Measurements from ENCODE around the gene SERPINB6.
A peak's percentile ranks its signal among the peaks of the same experiment; 100 is the strongest.
"Not testable (repeated sequence)": the region's sequence is repeated elsewhere in the genome, so short reads cannot be mapped to it uniquely, and the experiment has no call there.

SERPINB6 gene

GRCh38 chr6:2998998-2999617 is 27.7 kb upstream of the SERPINB6 start:
- Histone ChIP-seq H3K4me1 (ENCODE audit: control insufficient read depth, insufficient read depth, low read length) (peaks cover 6% of the 10 kb centered on the region; the same call in 1 of the 2 replicates), H3K27ac (ENCODE audit: low read depth, low read length) (peak overlapping the region; percentile 43), H3K9me3 (ENCODE audit: control insufficient read depth, insufficient read depth, low read length) (no peaks in the 10 kb centered on the region), H3K4me3 (ENCODE audit: low read depth, low read length) (peak overlapping the region; percentile 64), H3K9ac (ENCODE audit: low read depth, low read length) (no peak overlapping the region), H3K36me3 (ENCODE audit: control insufficient read depth, insufficient read depth, low read length) (peaks cover 3% of the 10 kb centered on the region; the same call in 1 of the 2 replicates), H3K27me3 (ENCODE audit: control insufficient read depth, insufficient read depth, low read length) (no peaks in the 10 kb centered on the region)

GRCh38 chr6:2998249-2998997 is 27.1 kb upstream of the SERPINB6 start:
- not testable (repeated sequence) for H3K36me3 ChIP-seq (ENCODE audit: control insufficient read depth, insufficient read depth, low read length); H3K4me1 ChIP-seq (ENCODE audit: control insufficient read depth, insufficient read depth, low read length); H3K9me3 ChIP-seq (ENCODE audit: control insufficient read depth, insufficient read depth, low read length); H3K9ac ChIP-seq (ENCODE audit: low read depth, low read length); H3K27me3 ChIP-seq (ENCODE audit: control insufficient read depth, insufficient read depth, low read length)
- Histone ChIP-seq H3K4me3 (ENCODE audit: low read depth, low read length) (peak overlapping the region; percentile 64), H3K27ac (ENCODE audit: low read depth, low read length) (peak overlapping the region; percentile 42)

- Histone ChIP-seq H3K4me3 (ENCODE audit: low read depth, low read length) (no peak overlapping the region), H3K36me3 (ENCODE audit: control insufficient read depth, insufficient read depth, low read length) (no peaks in the 10 kb centered on the region), H3K4me1 (ENCODE audit: control insufficient read depth, insufficient read depth, low read length) (peaks cover 17% of the 10 kb centered on the region), H3K9me3 (ENCODE audit: control insufficient read depth, insufficient read depth, low read length) (no peaks in the 10 kb centered on the region), H3K27ac (ENCODE audit: low read depth, low read length) (no peak overlapping the region), H3K27me3 (ENCODE audit: control insufficient read depth, insufficient read depth, low read length) (no peaks in the 10 kb centered on the region), H3K9ac (ENCODE audit: low read depth, low read length) (no peak overlapping the region)
Measured at GRCh38 chr6:2993755-2994317, 22.5 kb upstream of the SERPINB6 start.

- H3K4me3 ChIP-seq (ENCODE audit: low read depth, low read length) = no peak overlapping the region
- H3K27ac ChIP-seq (ENCODE audit: low read depth, low read length) = no peak overlapping the region
- H3K36me3 ChIP-seq (ENCODE audit: control insufficient read depth, insufficient read depth, low read length) = no peaks in the 10 kb centered on the region
- peaks cover 20% of the 10 kb centered on the region for H3K4me1 ChIP-seq (ENCODE audit: control insufficient read depth, insufficient read depth, low read length)
- H3K9ac ChIP-seq (ENCODE audit: low read depth, low read length) = no peak overlapping the region
- no peaks in the 10 kb centered on the region for H3K9me3 ChIP-seq (ENCODE audit: control insufficient read depth, insufficient read depth, low read length)
- no peaks in the 10 kb centered on the region for H3K27me3 ChIP-seq (ENCODE audit: control insufficient read depth, insufficient read depth, low read length)
Measured at GRCh38 chr6:2992330-2992979, 21.1 kb upstream of the SERPINB6 start.

- Histone ChIP-seq H3K9ac (ENCODE audit: low read depth, low read length) (no peak overlapping the region; the same call in 1 of the 2 replicates), H3K9me3 (ENCODE audit: control insufficient read depth, insufficient read depth, low read length) (no peaks in the 10 kb centered on the region), H3K27me3 (ENCODE audit: control insufficient read depth, insufficient read depth, low read length) (no peaks in the 10 kb centered on the region), H3K36me3 (ENCODE audit: control insufficient read depth, insufficient read depth, low read length) (no peaks in the 10 kb centered on the region), H3K27ac (ENCODE audit: low read depth, low read length) (peak overlapping the region; percentile 100), H3K4me3 (ENCODE audit: low read depth, low read length) (no peak overlapping the region), H3K4me1 (ENCODE audit: control insufficient read depth, insufficient read depth, low read length) (peaks cover 20% of the 10 kb centered on the region)
Measured at GRCh38 chr6:2990932-2991506, 19.7 kb upstream of the SERPINB6 start.

- Histone ChIP-seq H3K4me1 (ENCODE audit: control insufficient read depth, insufficient read depth, low read length) (peaks cover 20% of the 10 kb centered on the region), H3K27ac (ENCODE audit: low read depth, low read length) (peak overlapping the region; percentile 100), H3K9me3 (ENCODE audit: control insufficient read depth, insufficient read depth, low read length) (no peaks in the 10 kb centered on the region), H3K4me3 (ENCODE audit: low read depth, low read length) (peak overlapping the region; percentile 83), H3K27me3 (ENCODE audit: control insufficient read depth, insufficient read depth, low read length) (no peaks in the 10 kb centered on the region), H3K36me3 (ENCODE audit: control insufficient read depth, insufficient read depth, low read length) (no peaks in the 10 kb centered on the region), H3K9ac (ENCODE audit: low read depth, low read length) (peak overlapping the region; percentile 97)
Measured at GRCh38 chr6:2990248-2990931, 19.0 kb upstream of the SERPINB6 start.

- H3K4me1 ChIP-seq (ENCODE audit: control insufficient read depth, insufficient read depth, low read length) = peaks cover 28% of the 10 kb centered on the region
- H3K27ac ChIP-seq (ENCODE audit: low read depth, low read length) = peak overlapping the region; percentile 100
- peak overlapping the region; percentile 83 for H3K4me3 ChIP-seq (ENCODE audit: low read depth, low read length)
- H3K9me3 ChIP-seq (ENCODE audit: control insufficient read depth, insufficient read depth, low read length) = no peaks in the 10 kb centered on the region
- no peaks in the 10 kb centered on the region for H3K36me3 ChIP-seq (ENCODE audit: control insufficient read depth, insufficient read depth, low read length)
- H3K27me3 ChIP-seq (ENCODE audit: control insufficient read depth, insufficient read depth, low read length) = no peaks in the 10 kb centered on the region
- H3K9ac ChIP-seq (ENCODE audit: low read depth, low read length) = peak overlapping the region; percentile 97
Measured at GRCh38 chr6:2989332-2990247, 18.2 kb upstream of the SERPINB6 start.

GRCh38 chr6:2988426-2989331 is 17.3 kb upstream of the SERPINB6 start:
- Histone ChIP-seq H3K4me1 (ENCODE audit: control insufficient read depth, insufficient read depth, low read length) (peaks cover 29% of the 10 kb centered on the region), H3K9ac (ENCODE audit: low read depth, low read length) (peak overlapping the region; percentile 97), H3K27me3 (ENCODE audit: control insufficient read depth, insufficient read depth, low read length) (no peaks in the 10 kb centered on the region), H3K9me3 (ENCODE audit: control insufficient read depth, insufficient read depth, low read length) (no peaks in the 10 kb centered on the region), H3K4me3 (ENCODE audit: low read depth, low read length) (peak overlapping the region; percentile 83), H3K36me3 (ENCODE audit: control insufficient read depth, insufficient read depth, low read length) (no peaks in the 10 kb centered on the region), H3K27ac (ENCODE audit: low read depth, low read length) (peak overlapping the region; percentile 100)

- no peaks in the 10 kb centered on the region for H3K27me3 ChIP-seq (ENCODE audit: control insufficient read depth, insufficient read depth, low read length)
- no peaks in the 10 kb centered on the region for H3K9me3 ChIP-seq (ENCODE audit: control insufficient read depth, insufficient read depth, low read length)
- peak overlapping the region; percentile 83 for H3K4me3 ChIP-seq (ENCODE audit: low read depth, low read length)
- H3K27ac ChIP-seq (ENCODE audit: low read depth, low read length) = peak overlapping the region; percentile 100
- H3K9ac ChIP-seq (ENCODE audit: low read depth, low read length) = peak overlapping the region; percentile 97
- peaks cover 29% of the 10 kb centered on the region for H3K4me1 ChIP-seq (ENCODE audit: control insufficient read depth, insufficient read depth, low read length)
- no peaks in the 10 kb centered on the region for H3K36me3 ChIP-seq (ENCODE audit: control insufficient read depth, insufficient read depth, low read length)
Measured at GRCh38 chr6:2988094-2988425, 16.7 kb upstream of the SERPINB6 start.
